Activated naive CD4-positive, alpha-beta T cell treated with anti-CD3 and anti-CD28 coated beads for 36 hours (primary cell): Measurements from ENCODE around the gene PKN3. TPM values are rescaled to one million over a fixed set of nuclear protein-coding genes. Genes with fewer than 3 reads are reported as not detected.

Experiments
- CTCF ChIA-PET: fragments of 350-600 bp; sonication (Branson Sonifier 250); formaldehyde crosslinking; loops from one replicate; lab custom pipeline; 2021; ENCODE audit warnings: antibody characterized with exemption; lab: Charles Lee
- DNase-seq: peaks from one replicate; pipeline ENCODE4 v3.0.0-alpha.2; 2020
- H3K27ac Mint-ChIP-seq: one replicate; pipeline ENCODE4 v1.8.0; 2021; ENCODE audit warnings: mild to moderate bottlenecking, mixed read lengths
- H3K27me3 Mint-ChIP-seq: one replicate; pipeline ENCODE4 v1.8.0; 2021; ENCODE audit warnings: low read depth, mixed read lengths
- H3K36me3 Mint-ChIP-seq: one replicate; pipeline ENCODE4 v1.8.0; 2021; ENCODE audit warnings: low read depth, mixed read lengths
- H3K4me1 Mint-ChIP-seq: one replicate; pipeline ENCODE4 v1.8.0; 2021; ENCODE audit warnings: low read depth, mixed read lengths
- H3K4me3 Mint-ChIP-seq: one replicate; pipeline ENCODE4 v1.8.0; 2021; ENCODE audit warnings: mild to moderate bottlenecking, moderate library complexity, mixed read lengths
- H3K9me3 Mint-ChIP-seq: one replicate; pipeline ENCODE4 v1.8.0; 2021; ENCODE audit warnings: mixed read lengths
- intact Hi-C: fragments of 100-400 bp; cut with micrococcal nuclease; formaldehyde crosslinking; loops from one replicate; pipeline ENCODE4 v1.15.1; 2023
- total RNA-seq, 2 experiments: library from RNA; stranded (reverse); gene quantifications; one replicate each; pipeline ENCODE4 v1.2.3, GENCODE V29; 2021

Gene PKN3
- total RNA-seq, 2 experiments from 2014 or later, result 6.3 to 7.3 TPM

- CTCF ChIA-PET, result no interaction called here
- no peaks in the 10 kb centered on the region for H3K27me3 Mint-ChIP-seq
- peaks cover 29% of the 10 kb centered on the region for H3K4me1 Mint-ChIP-seq
- H3K27ac Mint-ChIP-seq, result no peak overlapping the region
- no peak for DNase-seq
- no peaks in the 10 kb centered on the region for H3K9me3 Mint-ChIP-seq
- intact Hi-C loops, result no loop called here
- H3K4me3 Mint-ChIP-seq, result no peak overlapping the region
- H3K36me3 Mint-ChIP-seq, result peaks cover 2% of the 10 kb centered on the region
Observed at GRCh38 chr9:128768606-128769005, 66.3 kb downstream of the PKN3 start.

Other genes starting within 250 kb of the PKN3 start
- gene ODF2, start 246.5 kb upstream of the PKN3 start, total RNA-seq, result 10 to 100 TPM; 73.6 to 73.7 TPM
- 10 to 100 TPM; 48.7 to 51.6 TPM for gene GLE1, start 197.8 kb upstream of the PKN3 start, total RNA-seq
- gene SPTAN1, start 149.9 kb upstream of the PKN3 start, total RNA-seq, result 100 to 1,000 TPM; 162 to 183 TPM
- 10 to 100 TPM; 32.4 to 32.8 TPM for gene DYNC2I2, start 45.7 kb upstream of the PKN3 start, total RNA-seq
- gene SET, start 13.3 kb upstream of the PKN3 start, total RNA-seq, result 100 to 1,000 TPM; 669 to 771 TPM
- gene ZDHHC12, start 21.6 kb downstream of the PKN3 start, total RNA-seq, result 10 to 100 TPM; 50.9 to 53.1 TPM
- 10 to 100 TPM in 1 of 2 experiments, 1 to 10 TPM in 1; 9.9 to 11.0 TPM for gene ZER1, start 69.4 kb downstream of the PKN3 start, total RNA-seq
- gene TBC1D13, start 84.8 kb downstream of the PKN3 start, total RNA-seq, result 1 to 10 TPM; 8.3 to 9.0 TPM
- gene ENDOG, start 116.0 kb downstream of the PKN3 start, total RNA-seq, result 10 to 100 TPM in 1 of 2 experiments, 1 to 10 TPM in 1; 9.9 to 10.3 TPM
- 10 to 100 TPM; 72.9 to 82.3 TPM for gene SPOUT1, start 127.3 kb downstream of the PKN3 start, total RNA-seq
- 10 to 100 TPM; 29.6 to 33.6 TPM for gene KYAT1, start 179.4 kb downstream of the PKN3 start, total RNA-seq
- 10 to 100 TPM; 13.1 to 13.2 TPM for gene LRRC8A, start 179.6 kb downstream of the PKN3 start, total RNA-seq
- under 1 TPM; 0.44 to 0.50 TPM for gene PHYHD1, start 218.5 kb downstream of the PKN3 start, total RNA-seq
- gene DOLK, start 245.1 kb downstream of the PKN3 start, total RNA-seq, result 1 to 10 TPM; 2.5 to 2.7 TPM
- 100 to 1,000 TPM; 101 to 112 TPM for gene NUP188, start 245.2 kb downstream of the PKN3 start, total RNA-seq